GM19324 (cell line): ENCODE results near the gene NUP107.
"Not testable (repeated sequence)": the region's sequence is repeated elsewhere in the genome, so short reads cannot be mapped to it uniquely, and the experiment has no call there.

ENCODE experiments used
- ATAC-seq: cut with Tn5 transposase; IDR thresholded peaks from one replicate; pipeline ENCODE4 v1.9.1; 2021; ENCODE audit warnings: mild to moderate bottlenecking, moderate library complexity; ENCODE audit not compliant: unreplicated experiment, low FRiP score

NUP107 gene

DNA sequence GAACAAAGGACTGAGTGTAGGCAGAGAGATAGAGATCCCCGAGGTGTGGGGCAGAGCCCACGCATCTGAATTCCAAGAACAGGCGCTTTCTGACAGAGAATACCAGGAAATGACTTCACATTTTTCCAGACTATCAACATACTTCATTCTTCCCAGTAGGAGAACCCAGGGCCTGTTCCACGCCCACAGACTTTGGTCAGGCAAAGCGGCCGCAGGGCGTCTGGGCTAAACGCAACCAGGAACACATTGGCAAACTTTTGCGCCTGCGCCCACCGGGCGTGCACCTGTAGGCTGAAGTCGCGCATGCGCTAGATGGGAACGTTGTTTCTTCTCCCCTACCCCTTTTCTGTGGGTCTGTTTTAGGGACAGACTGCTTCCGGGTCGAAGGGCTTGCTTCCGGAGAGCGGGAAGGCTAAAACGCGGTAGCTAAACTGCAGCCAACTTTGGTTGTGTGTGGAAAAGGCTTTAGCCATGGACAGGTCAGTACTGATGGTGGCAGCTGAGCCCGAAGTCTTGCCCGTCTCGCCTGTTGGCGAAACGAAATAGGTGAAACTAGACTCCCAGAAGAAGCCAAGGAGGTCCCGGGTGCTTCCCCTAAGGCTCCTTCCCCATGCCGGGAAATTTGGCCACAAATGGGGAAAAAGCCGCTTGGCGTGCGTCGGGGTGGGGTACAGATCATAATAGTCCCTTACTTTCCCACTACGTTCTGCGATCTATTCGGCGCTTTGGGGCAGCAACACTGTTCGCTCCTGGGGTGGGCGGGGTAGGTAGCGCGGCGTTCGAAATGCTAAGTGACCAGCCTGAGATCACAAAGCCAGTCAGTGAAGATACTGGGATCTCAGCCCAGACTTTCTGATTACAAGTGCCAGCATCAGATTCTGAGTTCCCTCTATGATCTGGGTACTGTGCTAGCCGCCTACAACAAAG, at the start of gene NUP107:
TSS of gene NUP107 (plus strand) at position 384 of the 927 bp plus-strand sequence. CDS start at position 472, 88 bp downstream.
- ATAC-seq, result peak; percentile 94

DNA sequence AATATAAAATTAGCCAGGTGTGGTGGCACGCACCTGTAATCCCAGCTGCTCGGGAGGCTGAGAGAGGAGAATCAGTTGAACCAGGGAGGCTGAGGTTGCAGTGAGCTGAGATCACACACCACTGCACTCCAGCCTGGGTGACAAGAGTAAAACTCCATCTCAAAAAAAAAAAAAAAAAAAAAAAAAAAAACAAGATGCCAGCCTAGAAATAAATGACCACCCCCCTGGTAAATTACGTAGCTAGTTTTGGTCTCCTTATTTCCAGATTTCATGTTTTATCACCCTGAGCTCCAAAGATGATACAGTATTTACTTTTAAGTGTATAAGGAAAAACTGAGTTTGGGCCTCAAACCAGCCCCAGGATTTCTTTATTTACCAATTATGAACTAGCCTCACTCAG, 49.3 kb upstream of the NUP107 start:
- ATAC-seq, result not testable (repeated sequence)

DNA sequence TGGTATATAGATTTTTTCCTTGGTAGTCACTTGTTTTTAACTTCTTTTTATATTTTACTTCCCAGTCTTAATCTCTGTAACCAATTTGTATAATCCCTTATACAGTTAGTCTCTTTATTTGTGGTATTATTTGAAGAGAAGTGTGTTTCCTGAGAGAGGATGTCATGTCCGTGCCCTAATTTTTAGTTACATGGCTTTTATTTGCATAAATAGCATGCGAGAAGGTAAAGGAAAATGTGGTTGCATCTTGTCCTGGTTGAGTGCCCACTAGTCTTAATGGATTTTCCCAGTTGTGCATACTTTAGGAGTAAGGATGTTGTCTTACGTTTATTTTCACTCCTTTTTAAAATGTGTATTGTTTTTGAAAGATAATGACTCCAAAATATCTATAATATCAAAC, 48.6 kb upstream of the NUP107 start:
- ATAC-seq, result no peak

DNA sequence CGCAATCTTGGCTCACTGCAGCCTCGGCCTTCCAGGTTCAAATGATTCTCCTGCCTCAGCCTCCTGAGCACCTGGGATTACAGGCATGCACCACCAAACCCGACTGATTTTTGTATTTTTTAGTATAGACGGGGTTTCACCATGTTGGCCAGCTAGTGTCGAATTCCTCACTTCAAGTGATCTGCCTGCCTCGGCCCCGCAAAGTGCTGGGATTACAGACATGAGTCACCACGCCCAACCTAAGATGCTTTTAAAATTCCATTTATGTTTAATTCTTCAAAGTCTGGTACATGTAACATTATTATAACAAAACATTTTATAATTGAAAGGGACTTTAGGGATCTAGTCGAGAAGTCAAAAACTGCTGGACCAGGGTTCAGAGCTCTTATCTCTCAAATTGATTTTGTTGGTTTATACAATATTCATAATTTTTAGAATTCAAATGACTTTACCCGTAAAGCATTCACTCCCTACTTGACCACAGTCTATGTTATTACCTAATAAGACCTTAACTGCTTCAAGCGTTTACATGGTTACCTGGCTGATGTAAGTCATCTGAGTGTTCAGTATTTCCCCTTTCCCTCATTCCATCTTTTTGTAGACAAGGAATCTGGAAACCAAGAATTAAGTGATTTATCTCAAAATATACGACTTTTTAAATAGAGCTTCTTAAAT, 47.9 kb upstream of the NUP107 start:
- no peak for ATAC-seq

DNA sequence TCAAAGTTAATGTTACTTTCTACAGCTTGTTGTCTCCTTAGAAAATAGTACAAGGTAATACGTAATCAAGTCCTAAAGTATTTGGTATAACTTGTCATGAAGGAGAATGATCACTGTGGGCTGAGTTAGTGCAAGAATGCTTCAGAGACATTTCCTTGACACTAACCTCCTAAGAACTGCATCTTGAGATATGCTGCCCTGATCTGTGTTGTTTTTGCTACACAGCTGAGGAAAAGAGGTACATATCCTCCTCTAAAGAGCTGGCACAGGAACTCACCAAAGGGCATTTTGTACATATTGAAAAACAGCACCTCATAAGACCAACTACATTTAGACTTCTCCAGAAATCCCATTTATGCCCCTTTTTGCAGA, 47.4 kb upstream of the NUP107 start:
- no peak for ATAC-seq

DNA sequence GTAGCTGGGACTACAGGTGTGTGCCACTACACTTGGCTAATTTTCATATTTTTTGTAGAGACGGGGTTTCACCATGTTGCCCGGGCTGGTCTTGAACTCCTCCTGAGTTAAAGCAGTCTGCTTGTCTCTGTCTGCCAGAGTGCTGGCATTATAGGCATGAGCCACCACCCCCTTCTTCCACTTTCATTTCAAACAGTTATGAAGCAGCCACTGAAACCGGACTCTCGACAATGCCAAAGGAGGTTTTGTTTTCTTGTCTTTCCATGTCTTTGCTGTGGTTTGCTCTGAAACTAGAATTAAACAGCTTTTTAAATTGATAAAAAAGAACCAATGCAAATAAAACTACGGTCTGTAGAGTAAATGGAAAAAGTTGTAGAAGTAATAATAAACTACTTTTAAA, 45.6 kb upstream of the NUP107 start:
- ATAC-seq, result peak; percentile 94

- ATAC-seq, result no peak
Measured at GRCh38 chr12:68646484-68646883, 40.3 kb upstream of the NUP107 start.

DNA sequence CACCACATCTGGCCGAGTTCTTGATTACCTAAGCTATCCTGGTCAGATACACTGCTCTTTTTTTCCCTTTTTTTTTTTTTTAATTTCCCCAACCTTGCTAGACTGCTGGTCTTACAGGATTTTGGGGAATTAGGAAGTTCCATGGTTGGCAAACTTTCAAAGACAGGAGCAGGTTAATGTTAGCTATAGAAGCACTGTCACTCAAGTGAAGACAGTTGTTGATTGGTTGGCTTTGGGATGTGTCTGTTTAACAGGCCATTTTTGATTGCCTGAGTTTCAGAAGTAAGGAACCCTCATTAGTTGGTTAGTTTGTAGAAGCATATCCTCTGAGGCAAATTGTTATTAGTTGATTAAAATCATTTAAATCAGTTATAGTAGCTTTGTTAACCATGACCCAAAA, 39.3 kb upstream of the NUP107 start:
- ATAC-seq, result no peak

- ATAC-seq, result no peak
Measured at GRCh38 chr12:68648179-68648578, 38.6 kb upstream of the NUP107 start.

DNA sequence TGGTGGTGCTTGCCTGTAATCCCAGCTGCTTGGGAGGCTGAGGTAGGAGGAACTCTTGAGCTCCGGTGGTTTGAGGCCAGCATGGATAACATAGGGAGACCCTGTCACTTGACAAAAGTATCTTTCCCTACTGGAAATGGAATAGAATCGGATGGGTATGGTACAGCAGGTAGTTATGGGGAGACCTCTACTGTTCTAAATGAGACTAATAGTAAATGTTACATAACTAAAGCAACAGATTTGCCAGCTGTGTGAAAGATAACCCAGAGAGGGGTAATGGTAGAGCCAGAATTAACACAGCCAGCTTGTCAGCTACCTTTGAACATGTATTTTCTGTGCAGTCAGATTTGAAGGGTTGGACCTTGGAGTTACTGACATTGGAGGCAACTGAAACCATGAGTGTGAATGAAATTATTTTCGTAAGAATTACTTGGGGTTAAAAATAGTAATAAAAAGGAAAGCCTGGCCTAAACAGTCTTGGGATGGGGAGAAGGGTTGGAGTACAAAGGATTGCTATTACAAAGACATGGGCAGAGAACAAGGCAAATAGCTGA, 21.7 kb upstream of the NUP107 start:
- no peak for ATAC-seq

DNA sequence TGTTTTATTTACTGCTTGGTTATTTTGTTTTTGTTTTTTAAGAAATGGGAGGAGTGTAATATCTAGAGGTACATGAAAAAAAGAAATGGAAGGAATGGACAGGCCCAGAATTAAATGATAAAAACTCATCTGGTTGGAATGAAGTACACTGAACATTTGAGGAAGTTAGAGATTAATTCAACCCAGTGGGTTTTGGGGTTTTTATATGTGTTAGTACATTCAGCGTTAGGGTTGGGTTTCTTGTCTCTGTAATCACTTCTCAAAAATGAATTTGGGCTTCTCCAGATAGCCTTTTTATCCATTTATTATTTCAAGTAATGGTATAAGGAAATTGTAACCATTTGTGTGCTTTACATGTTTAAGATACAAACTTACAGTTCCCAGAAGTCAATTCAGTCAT, 19.5 kb upstream of the NUP107 start:
- no peak for ATAC-seq

- no peak for ATAC-seq
Measured at GRCh38 chr12:68667896-68668295, 18.9 kb upstream of the NUP107 start.

- no peak for ATAC-seq
Measured at GRCh38 chr12:68671179-68671578, 15.6 kb upstream of the NUP107 start.

DNA sequence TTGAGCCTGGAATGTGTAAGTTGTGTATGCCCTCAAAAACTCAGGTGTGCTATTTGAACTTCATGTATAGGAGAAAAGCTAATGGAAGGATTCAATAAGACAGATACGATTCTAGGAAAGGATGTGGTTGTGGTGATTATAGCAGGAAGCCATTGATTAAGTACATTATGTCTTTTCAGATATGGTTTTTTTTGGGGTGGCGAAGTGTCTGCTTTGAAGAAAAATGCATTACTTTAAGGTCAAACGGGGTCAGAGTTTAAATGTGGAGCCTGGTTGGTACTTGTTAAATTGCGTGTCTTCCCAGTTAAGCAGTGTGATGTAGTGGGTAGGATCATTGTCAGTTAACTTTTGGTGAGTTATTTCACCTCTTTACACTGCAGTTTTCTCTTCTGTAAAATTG, 13.0 kb upstream of the NUP107 start:
- no peak for ATAC-seq

- no peak for ATAC-seq
Measured at GRCh38 chr12:68674376-68674775, 12.4 kb upstream of the NUP107 start.

GRCh38 chr12:68675101-68675842, 11.5 kb upstream of the NUP107 start:
- no peak for ATAC-seq

GRCh38 chr12:68676854-68677253, 9.9 kb upstream of the NUP107 start:
- ATAC-seq, result not testable (repeated sequence)

DNA sequence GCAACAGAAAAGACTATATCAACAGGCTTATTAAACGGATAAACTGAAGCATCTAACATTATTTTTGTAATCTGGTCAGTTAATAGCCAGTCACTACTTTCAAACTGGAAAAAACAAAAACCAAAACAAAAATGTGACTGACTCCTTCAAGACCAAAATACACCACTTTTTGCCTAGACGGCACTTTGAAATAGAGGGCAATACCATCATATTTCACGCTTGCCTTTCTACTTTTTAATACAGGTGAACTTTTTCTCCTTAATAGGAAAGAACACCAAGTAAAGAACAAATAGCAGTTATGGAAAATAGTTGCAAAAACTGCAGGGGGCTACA, 550 bp upstream of the NUP107 start:
- no peak for ATAC-seq

DNA sequence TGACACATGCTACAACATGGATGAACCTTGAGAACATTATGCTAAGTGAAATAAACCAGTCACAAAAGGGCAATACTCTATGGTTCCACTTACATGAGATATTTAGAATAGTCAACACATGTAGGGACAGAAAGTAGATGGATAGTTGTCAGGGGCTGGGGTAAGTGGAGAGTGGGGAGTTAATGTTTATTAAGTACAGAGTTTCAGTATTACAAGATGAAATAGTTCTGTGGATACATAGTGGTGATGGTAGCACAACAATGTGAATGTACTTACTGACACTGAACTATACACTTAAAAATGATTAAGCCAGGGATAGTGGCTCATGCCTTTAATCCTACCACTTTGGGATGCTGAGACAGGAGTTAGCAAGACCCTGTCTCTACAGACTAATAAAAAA, 8.7 kb downstream of the NUP107 start:
- ATAC-seq, result no peak

DNA sequence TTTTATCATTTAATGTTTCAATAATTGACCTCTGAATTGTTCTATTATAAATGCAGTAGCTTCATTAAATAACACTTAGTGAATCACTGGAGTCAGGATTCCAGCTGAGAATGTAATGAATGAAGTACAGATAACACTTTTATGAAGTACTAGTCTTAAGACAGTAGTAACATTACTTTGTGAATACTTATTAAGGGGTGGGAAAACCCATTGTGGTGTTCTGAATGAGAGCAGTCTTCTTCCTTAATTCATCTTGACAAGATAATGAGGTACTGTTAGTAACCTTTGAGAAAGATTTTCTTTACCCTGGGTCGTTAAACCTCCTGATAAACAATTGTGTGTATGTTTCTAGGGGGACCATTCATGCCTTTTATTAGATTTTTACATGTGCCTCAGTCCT, 12.7 kb downstream of the NUP107 start:
- no peak for ATAC-seq

GRCh38 chr12:68727776-68728175, 41.0 kb downstream of the NUP107 start:
- no peak for ATAC-seq
